Naive thymus-derived CD4-positive, alpha-beta T cell (primary cell): Measurements from ENCODE around the gene LIF. TPM values are rescaled to one million over a fixed set of nuclear protein-coding genes. Genes with fewer than 3 reads are reported as not detected.

Experiments used
- ATAC-seq: fragments of 150-1000 bp; cut with Tn5 transposase; 2 replicates; pipeline ENCODE4 v1.10.0; 2021; ENCODE audit warnings: mild to moderate bottlenecking, moderate library complexity
- CTCF ChIA-PET: fragments of 350-600 bp; sonication (Branson Sonifier 250); formaldehyde crosslinking; loops from one replicate; lab custom pipeline; 2021; ENCODE audit warnings: antibody characterized with exemption; lab: Charles Lee
- POLR2A ChIA-PET: fragments of 350-600 bp; sonication (Branson Sonifier 250); formaldehyde crosslinking; loops from one replicate; lab custom pipeline; 2021; ENCODE audit warnings: antibody characterized with exemption, inconsistent platforms; lab: Charles Lee
- DNase-seq, 9 donors: peaks; one replicate each; pipeline versions ENCODE4 v3.0.0 to v3.0.0-alpha.2; 2020 to 2022; ENCODE audit warnings: mixed read lengths in 1 of 9
- H3K27ac ChIP-seq: one replicate; pipeline ENCODE4 v1.7.0; 2013; ENCODE audit warnings: mild to moderate bottlenecking, low read depth, low read length, moderate library complexity
- H3K27me3 ChIP-seq, 2 donors: one replicate each; pipeline ENCODE4 v1.7.0; 2013; ENCODE audit warnings: low read length in 2 of 2, mild to moderate bottlenecking in 2 of 2, moderate library complexity in 2 of 2; ENCODE audit not compliant: control insufficient read depth in 2 of 2, insufficient read depth in 2 of 2
- H3K36me3 ChIP-seq, 3 experiments: 1 replicate in 2 of 3; 2 replicates in 1 of 3; pipeline ENCODE4 v1.7.0; 2013; ENCODE audit warnings: low read length in 3 of 3, mild to moderate bottlenecking in 3 of 3, moderate library complexity in 1 of 3; ENCODE audit not compliant: insufficient read depth in 3 of 3, control insufficient read depth in 2 of 3
- H3K4me1 ChIP-seq, 2 donors: one replicate each; pipeline ENCODE4 v1.7.0; 2013; ENCODE audit warnings: low read length in 2 of 2, mild to moderate bottlenecking in 2 of 2, moderate library complexity in 1 of 2; ENCODE audit not compliant: control insufficient read depth in 2 of 2, insufficient read depth in 2 of 2
- H3K4me3 ChIP-seq: 2 replicates; pipeline ENCODE4 v1.7.0; 2013; ENCODE audit warnings: mild to moderate bottlenecking, low read length
- H3K9me3 ChIP-seq, 3 experiments: 1 replicate in 2 of 3; 2 replicates in 1 of 3; pipeline ENCODE4 v1.7.0; 2013; ENCODE audit warnings: low read length in 3 of 3; ENCODE audit not compliant: control insufficient read depth in 2 of 3
- H3K27ac Mint-ChIP-seq, 9 donors: one replicate each; pipeline ENCODE4 v1.8.0; 2020 to 2022; ENCODE audit warnings: mixed read lengths in 9 of 9, mild to moderate bottlenecking in 8 of 9, moderate library complexity in 5 of 9, inconsistent platforms in 2 of 9
- H3K27me3 Mint-ChIP-seq, 5 donors: one replicate each; pipeline ENCODE4 v1.8.0; 2021 to 2022; ENCODE audit warnings: mixed read lengths in 5 of 5, mild to moderate bottlenecking in 1 of 5
- H3K36me3 Mint-ChIP-seq, 5 donors: one replicate each; pipeline ENCODE4 v1.8.0; 2020 to 2022; ENCODE audit warnings: mixed read lengths in 5 of 5, mild to moderate bottlenecking in 3 of 5, inconsistent platforms in 1 of 5
- H3K4me1 Mint-ChIP-seq, 7 donors: one replicate each; pipeline ENCODE4 v1.8.0; 2020 to 2022; ENCODE audit warnings: mixed read lengths in 7 of 7, mild to moderate bottlenecking in 3 of 7, inconsistent platforms in 1 of 7
- H3K4me3 Mint-ChIP-seq, 10 donors: one replicate each; pipeline ENCODE4 v1.8.0; 2020 to 2022; ENCODE audit warnings: mild to moderate bottlenecking in 10 of 10, mixed read lengths in 10 of 10, moderate library complexity in 6 of 10, inconsistent platforms in 2 of 10
- H3K9me3 Mint-ChIP-seq, 11 donors: one replicate each; pipeline ENCODE4 v1.8.0; 2020 to 2022; ENCODE audit warnings: mixed read lengths in 11 of 11, mild to moderate bottlenecking in 4 of 11, inconsistent platforms in 1 of 11, moderate library complexity in 1 of 11
- intact Hi-C, 2 donors: fragments of 100-400 bp; cut with micrococcal nuclease; formaldehyde crosslinking; loops; one replicate each; pipeline ENCODE4 v1.15.1; 2023
- polyA plus RNA-seq, 2 donors: library from polyadenylated mRNA; unstranded; fragments of 300-500 nt; fragmentation: Illumina TruSeq; gene quantifications; one replicate each; pipeline ENCODE4 v1.2.3, GENCODE V29; 2021
- total RNA-seq, 6 experiments: library from RNA in 5 of 6; stranded (reverse) in 5 of 6; gene quantifications; 1 replicate in 5 of 6; 2 replicates in 1 of 6; pipeline ENCODE4 v1.2.3 and lab custom pipeline; 2021 to 2026

LIF gene
- total and polyA plus RNA-seq, 7 experiments from 2014 or later: 0.64 to 260 (median 0.98) TPM; not detected in 4

DNA sequence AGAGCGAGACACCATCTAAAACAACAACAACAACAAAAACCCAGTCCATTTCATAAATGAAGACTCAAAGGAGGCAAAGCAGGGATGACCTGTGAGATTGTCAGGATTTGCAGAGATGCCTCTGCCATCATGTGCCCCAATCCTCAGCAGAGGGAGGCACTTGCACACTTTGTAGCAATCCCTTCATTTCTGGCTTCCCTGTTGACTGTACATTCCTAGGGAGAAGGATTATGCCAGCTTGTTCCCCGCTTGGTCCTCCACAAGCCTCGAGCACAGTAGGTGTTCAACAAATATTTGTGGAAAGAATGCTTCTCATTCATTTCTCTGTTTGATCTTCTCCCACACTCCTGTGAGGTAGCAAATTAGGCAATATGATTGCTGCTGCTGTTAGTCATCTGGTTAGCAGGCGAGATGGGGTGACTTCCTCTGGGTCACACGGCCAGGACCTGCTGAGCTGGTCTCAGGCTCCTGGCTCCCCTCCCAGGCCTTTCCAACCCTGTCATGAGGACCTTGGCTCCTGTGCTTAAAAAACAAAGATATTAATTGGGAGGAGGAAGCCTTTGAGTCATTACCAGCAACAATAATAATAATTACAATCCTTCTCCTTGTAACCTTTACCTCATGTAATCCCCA is 34.1 kb downstream of the LIF start:
- H3K4me3 ChIP-seq: no peak overlapping the region

DNA sequence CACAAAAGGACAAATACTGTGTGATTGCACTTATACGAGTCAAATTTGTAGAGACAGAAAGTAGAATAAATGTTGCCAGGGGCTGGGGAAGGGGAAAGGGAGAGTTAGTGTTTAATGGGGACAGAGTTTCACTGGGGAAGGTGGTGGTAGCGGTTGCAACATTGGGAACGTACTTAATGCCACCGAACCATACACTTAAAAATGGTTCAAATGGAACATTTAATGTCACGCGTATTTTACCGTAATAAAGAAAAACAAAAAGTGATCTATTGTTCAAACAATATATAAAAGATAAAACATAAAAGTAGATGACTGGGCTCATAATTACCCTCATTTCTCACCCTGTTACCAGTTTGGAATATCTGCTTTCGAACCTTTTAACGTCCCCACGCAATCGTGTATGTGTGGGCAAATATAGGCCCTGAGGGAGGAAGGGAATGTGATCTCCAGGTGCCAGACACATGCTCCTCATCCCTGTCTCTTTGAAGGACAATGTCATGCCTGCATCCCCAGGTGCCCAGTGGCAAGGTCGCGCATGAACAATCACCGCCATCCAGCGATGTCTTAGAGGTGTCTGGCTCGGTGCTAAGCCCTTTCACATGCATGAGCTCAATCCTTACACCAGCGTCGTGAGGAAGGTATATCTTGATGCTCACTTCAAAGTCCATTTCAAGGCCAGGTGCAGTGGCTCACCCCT is 35.3 kb downstream of the LIF start:
- Mint-ChIP-seq H3K27ac (no peak overlapping the region), H3K9me3 (peaks cover 0 to 1% (median 0%) of the 10 kb centered on the region in 11 donors)
- POLR2A ChIA-PET: no interaction called here

More for the DNA sequence above, 34.1 kb downstream of the LIF start:
- H3K27me3 ChIP-seq: no peaks in the 10 kb centered on the region
- ChIA-PET CTCF (interaction anchor here (1.0 kb wide), 1 partner anchor 10 kb away, joined by 5 read pairs; no protein-coding TSS in a partner anchor), POLR2A (no interaction called here)
- intact Hi-C loops: no loop called here
- Mint-ChIP-seq H3K27ac (peak overlapping the region in 1 of 9 donors; percentile 82), H3K4me1 (peaks cover 12 to 61% (median 23%) of the 10 kb centered on the region in 7 donors), H3K27me3 (no peaks in the 10 kb centered on the region), H3K9me3 (peaks cover 0 to 1% (median 0%) of the 10 kb centered on the region in 11 donors), H3K4me3 (peak overlapping the region in 1 of 10 donors; percentile 19), H3K36me3 (no peaks in the 10 kb centered on the region)
- H3K36me3 ChIP-seq: no peaks in the 10 kb centered on the region
- DNase-seq (peak in 1 of 9 donors; percentile 36), ATAC-seq (peak; percentile 77)
- no peaks in the 10 kb centered on the region for H3K9me3 ChIP-seq
- no peaks in the 10 kb centered on the region for H3K4me1 ChIP-seq
- no peak overlapping the region for H3K27ac ChIP-seq

GRCh38 chr22:30210235-30210909 is 36.2 kb downstream of the LIF start:
- no peak overlapping the region for H3K4me3 Mint-ChIP-seq
- Histone ChIP-seq H3K36me3 (no peaks in the 10 kb centered on the region), H3K4me1 (no peaks in the 10 kb centered on the region), H3K27ac (no peak overlapping the region), H3K4me3 (no peak overlapping the region), H3K27me3 (no peaks in the 10 kb centered on the region), H3K9me3 (no peaks in the 10 kb centered on the region)
- ATAC-seq: no peak
- H3K4me1 Mint-ChIP-seq: peaks cover 9 to 55% (median 17%) of the 10 kb centered on the region in 7 donors
- POLR2A ChIA-PET: no interaction called here
- peaks cover 0 to 1% (median 0%) of the 10 kb centered on the region in 11 donors for H3K9me3 Mint-ChIP-seq
- no peaks in the 10 kb centered on the region for H3K27me3 Mint-ChIP-seq
- no peak for DNase-seq
- CTCF ChIA-PET: no interaction called here
- intact Hi-C loops: no loop called here
- H3K27ac Mint-ChIP-seq: peak overlapping the region in 1 of 9 donors; percentile 76
- no peaks in the 10 kb centered on the region for H3K36me3 Mint-ChIP-seq

More for the DNA sequence above, 35.3 kb downstream of the LIF start:
- DNase-seq (no peak), ATAC-seq (no peak)
- H3K27me3 ChIP-seq: no peaks in the 10 kb centered on the region
- Mint-ChIP-seq H3K36me3 (no peaks in the 10 kb centered on the region), H3K4me3 (no peak overlapping the region), H3K4me1 (peaks cover 12 to 58% (median 23%) of the 10 kb centered on the region in 7 donors), H3K27me3 (no peaks in the 10 kb centered on the region)
- H3K27ac ChIP-seq: no peak overlapping the region
- CTCF ChIA-PET: no interaction called here
- no peaks in the 10 kb centered on the region for H3K36me3 ChIP-seq
- H3K4me3 ChIP-seq: no peak overlapping the region
- no peaks in the 10 kb centered on the region for H3K4me1 ChIP-seq
- no peaks in the 10 kb centered on the region for H3K9me3 ChIP-seq
- intact Hi-C loops: no loop called here

DNA sequence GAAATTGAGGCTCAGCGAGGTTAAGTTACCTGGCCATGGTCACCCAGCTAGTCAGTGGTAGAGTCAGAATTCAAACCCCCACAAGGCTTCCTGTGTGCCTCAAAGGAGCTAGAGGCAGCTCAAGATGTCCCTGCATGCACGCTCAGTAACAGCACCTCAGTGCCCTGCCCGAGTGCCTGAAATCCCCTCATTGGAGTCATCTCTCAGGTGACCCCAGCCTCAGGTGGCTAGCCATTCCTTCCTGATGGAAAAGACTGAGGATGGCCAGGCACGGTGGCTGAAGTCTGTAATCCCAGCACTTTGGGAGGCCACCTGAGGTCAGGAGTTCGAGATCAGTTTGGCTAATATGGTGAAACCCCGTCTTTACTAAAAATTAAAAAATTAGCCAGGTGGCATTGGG is 36.9 kb downstream of the LIF start:
- no peaks in the 10 kb centered on the region for H3K36me3 Mint-ChIP-seq
- no peak overlapping the region for H3K4me3 ChIP-seq
- ATAC-seq: no peak
- POLR2A ChIA-PET: no interaction called here
- H3K27me3 ChIP-seq: no peaks in the 10 kb centered on the region
- CTCF ChIA-PET: no interaction called here
- H3K4me3 Mint-ChIP-seq: no peak overlapping the region
- no peak overlapping the region for H3K27ac ChIP-seq
- peaks cover 8 to 48% (median 10%) of the 10 kb centered on the region in 7 donors for H3K4me1 Mint-ChIP-seq
- intact Hi-C loops: no loop called here
- no peak for DNase-seq
- no peaks in the 10 kb centered on the region for H3K36me3 ChIP-seq
- no peaks in the 10 kb centered on the region for H3K27me3 Mint-ChIP-seq
- H3K9me3 ChIP-seq: no peaks in the 10 kb centered on the region
- H3K27ac Mint-ChIP-seq: no peak overlapping the region
- peaks cover 0 to 1% (median 0%) of the 10 kb centered on the region in 11 donors for H3K9me3 Mint-ChIP-seq
- H3K4me1 ChIP-seq: no peaks in the 10 kb centered on the region

DNA sequence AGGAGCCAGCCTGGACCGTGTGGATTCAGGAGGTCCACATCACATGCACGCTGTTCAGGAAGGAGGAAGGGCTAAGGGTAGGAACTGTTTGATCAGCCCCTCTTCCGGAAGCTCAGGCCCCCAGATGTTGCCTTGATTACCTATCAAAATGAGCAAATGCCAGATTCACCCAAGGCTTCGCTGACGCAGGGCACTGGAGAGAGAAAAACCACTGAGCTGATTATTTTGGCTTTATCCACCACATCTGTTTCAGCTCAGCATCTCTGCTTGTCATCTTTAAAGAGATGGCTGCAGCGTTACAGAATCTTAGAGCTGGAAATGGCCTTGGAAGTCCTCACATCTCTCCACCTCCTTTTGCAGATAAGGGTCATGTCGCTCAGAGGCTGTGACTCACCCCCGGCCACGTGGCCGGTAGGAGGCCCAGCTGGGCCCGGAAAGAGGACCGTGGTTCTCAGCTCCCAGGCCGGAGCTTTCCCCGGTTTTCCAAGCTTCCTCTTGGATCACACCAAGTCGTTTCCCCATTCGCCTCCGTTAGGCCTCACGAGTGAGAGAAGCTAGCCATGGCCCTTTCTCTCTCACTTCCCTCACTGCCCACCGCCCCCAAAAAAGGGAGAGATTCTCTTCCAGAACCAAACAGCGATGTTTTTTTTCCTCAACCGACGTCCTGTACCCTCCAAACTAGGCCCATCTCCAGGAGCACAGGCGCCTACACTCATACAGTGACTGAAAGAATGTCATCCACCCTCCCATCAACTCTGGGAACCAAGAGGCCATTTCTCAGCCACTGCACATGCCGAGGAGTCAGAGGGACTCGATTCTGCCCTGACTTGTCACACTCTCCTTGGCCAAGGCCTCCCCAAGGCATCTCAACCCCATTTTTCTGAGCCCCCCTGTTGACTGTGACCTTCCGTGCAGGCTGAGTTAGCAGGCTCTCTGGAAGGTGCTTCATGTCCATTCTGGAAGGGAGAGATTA is 37.6 kb downstream of the LIF start:
- CTCF ChIA-PET: no interaction called here
- peak overlapping the region in 2 of 9 donors; percentile 21 to 43 for H3K27ac Mint-ChIP-seq

GRCh38 chr22:30206944-30207343 is 39.6 kb downstream of the LIF start:
- Histone ChIP-seq H3K9me3 (no peaks in the 10 kb centered on the region), H3K4me1 (no peaks in the 10 kb centered on the region), H3K4me3 (no peak overlapping the region), H3K36me3 (no peaks in the 10 kb centered on the region), H3K27me3 (no peaks in the 10 kb centered on the region), H3K27ac (no peak overlapping the region)
- H3K27me3 Mint-ChIP-seq: no peaks in the 10 kb centered on the region
- ATAC-seq (no peak), DNase-seq (no peak)
- H3K27ac Mint-ChIP-seq: no peak overlapping the region
- intact Hi-C loops: no loop called here
- ChIA-PET CTCF (no interaction called here), POLR2A (no interaction called here)
- H3K4me1 Mint-ChIP-seq: peaks cover 0 to 36% (median 0%) of the 10 kb centered on the region in 7 donors
- peaks cover 0 to 4% (median 0%) of the 10 kb centered on the region in 5 donors for H3K36me3 Mint-ChIP-seq
- peaks cover 0 to 2% (median 0%) of the 10 kb centered on the region in 11 donors for H3K9me3 Mint-ChIP-seq
- no peak overlapping the region for H3K4me3 Mint-ChIP-seq

More for the DNA sequence above, 37.6 kb downstream of the LIF start:
- Mint-ChIP-seq H3K9me3 (peaks cover 0 to 1% (median 0%) of the 10 kb centered on the region in 11 donors), H3K27me3 (no peaks in the 10 kb centered on the region), H3K4me1 (peaks cover 5 to 49% (median 9%) of the 10 kb centered on the region in 7 donors), H3K4me3 (no peak overlapping the region), H3K36me3 (no peaks in the 10 kb centered on the region)
- H3K9me3 ChIP-seq: no peaks in the 10 kb centered on the region
- H3K27ac ChIP-seq: no peak overlapping the region
- peak; percentile 43 for ATAC-seq
- intact Hi-C loops: no loop called here
- POLR2A ChIA-PET: no interaction called here
- no peaks in the 10 kb centered on the region for H3K4me1 ChIP-seq
- H3K36me3 ChIP-seq: no peaks in the 10 kb centered on the region
- H3K27me3 ChIP-seq: no peaks in the 10 kb centered on the region
- no peak for DNase-seq
- H3K4me3 ChIP-seq: no peak overlapping the region
